B cell (primary cell): ENCODE measurements around the gene RIC1. TPM values are rescaled to one million over a fixed set of nuclear protein-coding genes. Genes with fewer than 3 reads are reported as not detected.

Experiments
- ATAC-seq: fragments of 200-7000 bp; cut with Tn5 transposase; one replicate; pipeline ENCODE4 v1.10.0; 2021; ENCODE audit warnings: low read depth, mild to moderate bottlenecking, moderate number of reproducible peaks, moderate library complexity
- CTCF ChIA-PET: fragments of 350-600 bp; sonication (Branson Sonifier 250); formaldehyde crosslinking; loops from one replicate; lab custom pipeline; 2021; ENCODE audit warnings: antibody characterized with exemption, inconsistent platforms; lab: Charles Lee
- POLR2A ChIA-PET: fragments of 350-600 bp; sonication (Branson Sonifier 250); formaldehyde crosslinking; loops from one replicate; lab custom pipeline; 2021; ENCODE audit warnings: antibody characterized with exemption; lab: Charles Lee
- DNase-seq: peaks from one replicate; pipeline ENCODE4 v3.0.0; 2013
- H2AFZ ChIP-seq: 2 replicates; pipeline ENCODE4 v1.6.1; 2012; ENCODE audit warnings: mild to moderate bottlenecking, low read depth, low read length; ENCODE audit not compliant: insufficient read depth, poor library complexity, severe bottlenecking
- H3K27ac ChIP-seq, 2 donors: 1 replicate in 1 of 2; 2 replicates in 1 of 2; pipeline ENCODE4 v1.5.1; 2012 to 2013; ENCODE audit warnings: low read length in 2 of 2, mild to moderate bottlenecking in 2 of 2, moderate library complexity in 1 of 2
- H3K27me3 ChIP-seq, 4 experiments: fragments of 200-600 bp in 1 of 4; sonication (generic) in 1 of 4; replicated peaks in 1 of 4; 1 replicate in 2 of 4; 2 replicates in 2 of 4; pipeline versions ENCODE4 v1.6.1 to v1.7.0; 2013 to 2016; ENCODE audit warnings: low read length in 3 of 4, mild to moderate bottlenecking in 2 of 4, mixed read lengths in 1 of 4, moderate library complexity in 1 of 4; ENCODE audit not compliant: insufficient read depth in 4 of 4, control insufficient read depth in 3 of 4; ENCODE audit errors: control extremely low read depth in 1 of 4
- H3K36me3 ChIP-seq, 2 experiments: replicated peaks in 1 of 2; 1 replicate in 1 of 2; 2 replicates in 1 of 2; pipeline versions ENCODE4 v1.6.1 to v1.7.1; 2013; ENCODE audit warnings: low read length in 1 of 2; ENCODE audit not compliant: insufficient read depth in 2 of 2, control insufficient read depth in 1 of 2; ENCODE audit errors: control extremely low read depth in 1 of 2, extremely low read depth in 1 of 2
- H3K4me1 ChIP-seq, 2 donors: fragments of 200-600 bp in 1 of 2; sonication (generic) in 1 of 2; 1 replicate in 1 of 2; 2 replicates in 1 of 2; pipeline versions ENCODE4 v1.5.1 to v1.6.1; 2013 to 2017; ENCODE audit warnings: low read length in 2 of 2; ENCODE audit not compliant: control insufficient read depth in 2 of 2, insufficient read depth in 2 of 2
- H3K4me2 ChIP-seq: replicated peaks from 2 replicates; pipeline ENCODE3; 2012; ENCODE audit warnings: mild to moderate bottlenecking, low read depth, low read length; ENCODE audit not compliant: poor library complexity, severe bottlenecking
- H3K4me3 ChIP-seq, 5 experiments: fragments of 200-600 bp in 1 of 5; sonication (generic) in 1 of 5; 1 replicate in 3 of 5; 2 replicates in 2 of 5; pipeline versions ENCODE4 v1.5.1 to v1.7.0; 2011 to 2016; ENCODE audit warnings: low read length in 4 of 5, mild to moderate bottlenecking in 4 of 5, low read depth in 2 of 5, control low read depth in 1 of 5, moderate library complexity in 1 of 5; ENCODE audit not compliant: insufficient read depth in 1 of 5; ENCODE audit errors: control extremely low read depth in 1 of 5, extremely low read depth in 1 of 5
- H3K79me2 ChIP-seq: fragments of 200-600 bp; sonication (generic); one replicate; pipeline ENCODE4 v1.6.0; 2016; ENCODE audit warnings: low read length; ENCODE audit not compliant: control insufficient read depth, insufficient read depth
- H3K9ac ChIP-seq: fragments of 200-600 bp; sonication (generic); 2 replicates; pipeline ENCODE4 v1.6.1; 2017; ENCODE audit warnings: mild to moderate bottlenecking, low read length, moderate library complexity
- H3K9me3 ChIP-seq, 3 donors: one replicate each; pipeline versions ENCODE4 v1.6.1 to v1.7.1; 2013; ENCODE audit warnings: low read length in 2 of 3; ENCODE audit not compliant: control insufficient read depth in 2 of 3, insufficient read depth in 1 of 3; ENCODE audit errors: control extremely low read depth in 1 of 3
- H4K20me1 ChIP-seq: 2 replicates; pipeline ENCODE4 v1.6.0; 2012; ENCODE audit warnings: mild to moderate bottlenecking, low read length; ENCODE audit not compliant: insufficient read depth, control insufficient read depth, poor library complexity, severe bottlenecking
- H3K27ac Mint-ChIP-seq: one replicate; pipeline ENCODE4 v1.8.0; 2021; ENCODE audit warnings: mixed read lengths
- H3K27me3 Mint-ChIP-seq: one replicate; pipeline ENCODE4 v1.8.0; 2021; ENCODE audit warnings: mixed read lengths
- H3K4me1 Mint-ChIP-seq: one replicate; pipeline ENCODE4 v1.8.0; 2021; ENCODE audit warnings: mixed read lengths
- H3K4me3 Mint-ChIP-seq: one replicate; pipeline ENCODE4 v1.8.0; 2021; ENCODE audit warnings: mixed read lengths
- H3K9me3 Mint-ChIP-seq: one replicate; pipeline ENCODE4 v1.8.0; 2022; ENCODE audit warnings: mixed read lengths; ENCODE audit not compliant: insufficient read depth
- CTCF ChIP-seq: fragments of 200-600 bp; IDR thresholded peaks from one replicate; pipeline ENCODE4 v1.8.0; 2022; ENCODE audit warnings: antibody characterized with exemption, mild to moderate bottlenecking
- EZH2 ChIP-seq: IDR thresholded peaks from 2 replicates; pipeline ENCODE4 v1.6.1; 2012; ENCODE audit warnings: borderline replicate concordance, low read depth, mild to moderate bottlenecking, moderate library complexity, low read length; ENCODE audit not compliant: insufficient read depth, poor library complexity, severe bottlenecking
- WGBS: methylation state at CpG from one replicate; pipeline ENCODE4 v1.1.5; 2013; ENCODE audit warnings: missing lambda C conversion rate; ENCODE audit not compliant: insufficient coverage; 5-methylcytosine and 5-hydroxymethylcytosine counted together
- intact Hi-C: fragments of 100-400 bp; cut with micrococcal nuclease; formaldehyde crosslinking; loops from one replicate; pipeline ENCODE4 v1.10.0; 2022
- polyA plus RNA-seq: library from polyadenylated mRNA; depleted of rRNA; stranded (reverse); fragments of >200 nt; gene quantifications from 2 replicates; pipeline ENCODE4 v1.2.3, GENCODE V29; 2012
- total RNA-seq, 2 donors: library from RNA; stranded (reverse); fragments of 120-200 nt in 1 of 2; gene quantifications; 1 replicate in 1 of 2; 2 replicates in 1 of 2; pipeline versions ENCODE4 v1.2.3 to v1.2.4, GENCODE V29; 2013 to 2022

Gene RIC1
- total and polyA plus RNA-seq, 2 donors (not counting 1 experiment from before 2014, with no cell fraction given): 20.7 to 58.8 TPM

GRCh38 chr9:5665059-5665458 lies 36.2 kb downstream of the RIC1 start:
- Histone ChIP-seq H3K79me2 (peaks cover 100% of the 10 kb centered on the region), H3K4me2 (no peak overlapping the region), H3K27me3 (no peaks in the 10 kb centered on the region), H3K4me3 (no peak overlapping the region), H2AFZ (no peak overlapping the region), H4K20me1 (peaks cover 82% of the 10 kb centered on the region), H3K9me3 (peaks cover 0 to 9% (median 0%) of the 10 kb centered on the region in 3 donors), H3K9ac (no peak overlapping the region), H3K4me1 (no peaks in the 10 kb centered on the region), H3K36me3 (peaks cover 0 to 9% of the 10 kb centered on the region in 2 experiments), H3K27ac (no peak overlapping the region)
- no CpG with 5 or more reads among the region's 3 CpGs for WGBS
- no peaks in the 10 kb centered on the region for H3K27me3 Mint-ChIP-seq
- peaks cover 57% of the 10 kb centered on the region for H3K4me1 Mint-ChIP-seq
- H3K4me3 Mint-ChIP-seq: no peak overlapping the region
- no peak for ATAC-seq
- ChIA-PET POLR2A (no interaction called here), CTCF (no interaction called here)
- DNase-seq: no peak
- TF ChIP-seq EZH2: no peak
- no peak for TF ChIP-seq CTCF
- H3K27ac Mint-ChIP-seq: peak overlapping the region; percentile 5
- peaks cover 17% of the 10 kb centered on the region for H3K9me3 Mint-ChIP-seq
- intact Hi-C loops: no loop called here

GRCh38 chr9:5667391-5667790 lies 38.5 kb downstream of the RIC1 start:
- Histone ChIP-seq H3K27me3 (no peaks in the 10 kb centered on the region), H3K79me2 (peaks cover 98% of the 10 kb centered on the region), H2AFZ (no peak overlapping the region), H3K4me3 (no peak overlapping the region), H4K20me1 (peaks cover 86% of the 10 kb centered on the region), H3K9ac (no peak overlapping the region), H3K4me1 (no peaks in the 10 kb centered on the region), H3K4me2 (no peak overlapping the region), H3K9me3 (peaks cover 0 to 13% (median 2%) of the 10 kb centered on the region in 3 donors), H3K27ac (no peak overlapping the region), H3K36me3 (no peaks in the 10 kb centered on the region)
- no CpG with 5 or more reads among the region's 6 CpGs for WGBS
- peaks cover 13% of the 10 kb centered on the region for H3K9me3 Mint-ChIP-seq
- no peak overlapping the region for H3K4me3 Mint-ChIP-seq
- ATAC-seq (no peak), DNase-seq (no peak)
- H3K4me1 Mint-ChIP-seq: peaks cover 55% of the 10 kb centered on the region
- no peaks in the 10 kb centered on the region for H3K27me3 Mint-ChIP-seq
- intact Hi-C loops: no loop called here
- TF ChIP-seq EZH2 (no peak), CTCF (no peak)
- CTCF ChIA-PET: interaction anchor here (0.7 kb wide), 1 partner anchor 387 kb away, joined by 3 read pairs; no protein-coding TSS in a partner anchor
- H3K27ac Mint-ChIP-seq: no peak overlapping the region
- POLR2A ChIA-PET: no interaction called here
